ENCODE measurements around the gene UTY.
"Not testable (repeated sequence)": the region's sequence is repeated elsewhere in the genome, so short reads cannot be mapped to it uniquely, and the experiment has no call there.

UTY gene

GRCh38 chrY:13296176-13296890, 183.5 kb downstream of the UTY start:
- DNase-seq: no peak

GRCh38 chrY:13295026-13295425, 184.8 kb downstream of the UTY start:
- DNase-seq: no peak

- DNase-seq: no peak
Observed at GRCh38 chrY:13291199-13291598, 188.6 kb downstream of the UTY start.

GRCh38 chrY:13282151-13283054, 197.4 kb downstream of the UTY start:
- DNase-seq: not testable (repeated sequence)

- DNase-seq: no peak
Observed at GRCh38 chrY:13279561-13279960, 200.3 kb downstream of the UTY start.

- DNase-seq: no peak
Observed at GRCh38 chrY:13271706-13272105, 208.1 kb downstream of the UTY start.

GRCh38 chrY:13253941-13254440, 225.8 kb downstream of the UTY start:
- DNase-seq: not testable (repeated sequence)

GRCh38 chrY:13250421-13250820, 229.4 kb downstream of the UTY start:
- no peak for DNase-seq

- no peak for DNase-seq
Observed at GRCh38 chrY:13243716-13244115, 236.1 kb downstream of the UTY start.

- DNase-seq: no peak
Observed at GRCh38 chrY:13233901-13234300, 245.9 kb downstream of the UTY start.

GRCh38 chrY:13233118-13233517, 246.7 kb downstream of the UTY start:
- DNase-seq: no peak

- DNase-seq: no peak
Observed at GRCh38 chrY:13227354-13227953, 252.4 kb downstream of the UTY start.

GRCh38 chrY:13210961-13211646, 268.7 kb downstream of the UTY start:
- DNase-seq: no peak

- DNase-seq: no peak
Observed at GRCh38 chrY:13205214-13205613, 274.6 kb downstream of the UTY start.
